GM21737 (cell line): ENCODE data around the gene ANXA7.
"Not testable (repeated sequence)": the region's sequence is repeated elsewhere in the genome, so short reads cannot be mapped to it uniquely, and the experiment has no call there.

Experiments
- ATAC-seq: cut with Tn5 transposase; IDR thresholded peaks from one replicate; pipeline ENCODE4 v1.9.1; 2021; ENCODE audit warnings: mild to moderate bottlenecking, moderate library complexity; ENCODE audit not compliant: unreplicated experiment

The ANXA7 gene

GRCh38 chr10:73340121-73340520 is 73.7 kb downstream of the ANXA7 start:
- no peak for ATAC-seq

GRCh38 chr10:73339436-73339835 is 74.4 kb downstream of the ANXA7 start:
- ATAC-seq: no peak

- ATAC-seq: no peak
Observed at GRCh38 chr10:73338801-73339368, 75.0 kb downstream of the ANXA7 start.

GRCh38 chr10:73333202-73333601 is 80.7 kb downstream of the ANXA7 start:
- no peak for ATAC-seq

- no peak for ATAC-seq
Observed at GRCh38 chr10:73332379-73332778, 81.5 kb downstream of the ANXA7 start.

GRCh38 chr10:73328523-73328922 is 85.3 kb downstream of the ANXA7 start:
- ATAC-seq: not testable (repeated sequence)

GRCh38 chr10:73325290-73325689 is 88.6 kb downstream of the ANXA7 start:
- not testable (repeated sequence) for ATAC-seq
